K562 treated with DMSO at 1 percent for 4 hours (cell line): Measurements from ENCODE around the gene EDRF1. TPM values are rescaled to one million over a fixed set of nuclear protein-coding genes. Genes with fewer than 3 reads are reported as not detected.

ENCODE experiments used
- total RNA-seq: library from RNA; unstranded; fragments of 300-600 nt; gene quantifications from 2 replicates; pipeline ENCODE4 v1.2.3, GENCODE V29; 2022; ENCODE audit not compliant: insufficient read depth

EDRF1 gene, protein sequence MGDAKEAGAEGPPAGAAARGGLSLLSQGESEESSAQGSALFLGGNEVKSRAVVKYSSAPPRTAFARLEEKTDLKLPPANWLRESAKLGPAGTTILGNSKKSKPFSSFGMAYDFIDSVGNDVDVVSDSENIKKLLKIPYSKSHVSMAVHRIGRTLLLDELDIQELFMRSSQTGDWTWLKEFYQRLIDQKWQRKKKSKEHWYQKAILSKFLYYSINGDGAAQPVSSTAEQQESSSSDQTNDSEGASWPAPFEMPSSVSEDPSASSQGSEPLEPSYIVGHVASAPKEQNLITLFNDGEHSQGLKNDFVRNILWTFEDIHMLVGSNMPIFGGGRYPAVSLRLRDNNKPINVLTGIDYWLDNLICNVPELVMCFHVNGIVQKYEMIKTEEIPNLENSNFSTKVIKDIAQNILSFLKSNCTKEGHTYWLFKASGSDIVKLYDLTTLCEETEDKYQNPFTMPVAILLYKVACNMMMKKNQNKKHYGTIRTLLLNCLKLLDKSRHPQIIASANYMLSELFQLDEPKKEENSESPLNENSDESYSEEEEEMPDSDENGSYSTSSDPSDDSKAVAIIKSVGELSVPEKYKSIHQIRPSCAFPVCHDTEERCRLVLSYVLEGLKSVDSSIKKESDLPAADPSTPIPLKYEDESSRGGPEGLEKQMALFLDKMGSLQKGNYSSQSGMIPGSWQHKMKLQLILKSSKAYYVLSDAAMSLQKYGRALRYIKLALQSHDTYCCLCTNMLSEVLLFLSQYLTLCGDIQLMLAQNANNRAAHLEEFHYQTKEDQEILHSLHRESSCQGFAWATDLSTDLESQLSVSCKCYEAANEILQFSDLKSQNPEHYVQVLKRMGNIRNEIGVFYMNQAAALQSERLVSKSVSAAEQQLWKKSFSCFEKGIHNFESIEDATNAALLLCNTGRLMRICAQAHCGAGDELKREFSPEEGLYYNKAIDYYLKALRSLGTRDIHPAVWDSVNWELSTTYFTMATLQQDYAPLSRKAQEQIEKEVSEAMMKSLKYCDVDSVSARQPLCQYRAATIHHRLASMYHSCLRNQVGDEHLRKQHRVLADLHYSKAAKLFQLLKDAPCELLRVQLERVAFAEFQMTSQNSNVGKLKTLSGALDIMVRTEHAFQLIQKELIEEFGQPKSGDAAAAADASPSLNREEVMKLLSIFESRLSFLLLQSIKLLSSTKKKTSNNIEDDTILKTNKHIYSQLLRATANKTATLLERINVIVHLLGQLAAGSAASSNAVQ
- total RNA-seq: 14.2 and 15.5 TPM in 2 replicates

DNA sequence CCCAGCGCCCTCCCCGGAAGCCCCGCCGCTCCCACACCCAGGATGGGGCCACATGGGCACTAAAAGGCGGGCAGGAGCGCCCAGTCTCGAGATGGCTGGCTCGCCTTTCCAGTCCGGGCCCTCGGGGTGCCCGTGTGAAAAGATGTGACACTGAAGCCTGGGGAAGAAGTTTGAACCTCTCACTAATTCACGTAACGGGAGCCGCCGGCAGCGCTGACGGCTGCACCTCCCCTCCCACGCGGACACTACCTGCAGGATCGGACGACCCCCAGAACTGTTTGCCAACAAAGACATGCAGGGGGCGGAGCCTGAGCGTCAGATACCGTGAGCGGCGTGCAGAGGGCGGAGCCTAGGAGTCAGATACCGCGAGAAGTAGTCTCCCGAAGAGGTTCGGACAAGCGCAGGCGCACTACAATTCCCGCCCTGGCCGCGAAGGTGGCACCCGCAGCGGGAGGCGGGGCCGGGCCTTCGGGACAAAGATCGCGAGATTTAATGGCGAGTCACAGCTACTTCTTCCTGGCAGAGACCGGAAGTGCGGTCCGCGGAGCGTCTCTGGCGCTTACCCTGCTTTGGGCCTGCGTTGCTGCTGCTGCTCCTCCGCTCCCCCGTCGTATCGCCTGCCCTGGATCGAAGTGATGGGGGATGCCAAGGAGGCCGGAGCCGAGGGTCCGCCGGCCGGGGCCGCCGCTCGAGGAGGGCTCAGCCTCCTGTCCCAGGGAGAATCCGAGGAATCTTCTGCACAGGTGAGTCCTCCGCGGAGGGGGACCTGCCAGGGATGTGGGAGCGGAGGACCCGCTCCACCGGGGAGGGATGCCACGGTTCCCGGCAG lies at the start of gene EDRF1:
EDRF1 (plus strand) TSS at position 537 of the 829 bp plus-strand sequence; CDS start at position 636, 99 bp downstream.

DNA sequence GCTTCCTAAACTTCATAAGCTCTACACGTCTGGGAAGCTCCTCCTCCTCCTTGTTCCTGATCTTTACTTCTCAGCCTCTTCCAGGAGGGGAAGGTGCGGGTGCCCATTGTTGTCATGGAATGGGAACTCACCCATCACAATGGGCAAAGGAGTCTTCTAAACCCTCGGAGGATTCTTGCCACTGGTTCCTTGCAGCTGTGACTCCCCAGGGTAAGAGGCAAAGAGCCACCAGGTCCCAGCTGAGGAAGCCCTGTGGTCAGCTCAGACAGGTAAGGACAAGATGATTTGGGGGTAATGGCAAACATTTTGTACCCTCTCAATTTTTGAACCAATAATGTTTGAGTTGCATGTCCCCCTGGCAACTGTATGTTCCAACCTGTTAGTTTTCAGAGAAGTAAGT lies 36.4 kb upstream of the EDRF1 start, which contains the start of gene TEX36:
TEX36 (minus strand) TSS at position 101 of the 400 bp plus-strand sequence. CDS start 174 bp downstream, outside the sequence.

DNA sequence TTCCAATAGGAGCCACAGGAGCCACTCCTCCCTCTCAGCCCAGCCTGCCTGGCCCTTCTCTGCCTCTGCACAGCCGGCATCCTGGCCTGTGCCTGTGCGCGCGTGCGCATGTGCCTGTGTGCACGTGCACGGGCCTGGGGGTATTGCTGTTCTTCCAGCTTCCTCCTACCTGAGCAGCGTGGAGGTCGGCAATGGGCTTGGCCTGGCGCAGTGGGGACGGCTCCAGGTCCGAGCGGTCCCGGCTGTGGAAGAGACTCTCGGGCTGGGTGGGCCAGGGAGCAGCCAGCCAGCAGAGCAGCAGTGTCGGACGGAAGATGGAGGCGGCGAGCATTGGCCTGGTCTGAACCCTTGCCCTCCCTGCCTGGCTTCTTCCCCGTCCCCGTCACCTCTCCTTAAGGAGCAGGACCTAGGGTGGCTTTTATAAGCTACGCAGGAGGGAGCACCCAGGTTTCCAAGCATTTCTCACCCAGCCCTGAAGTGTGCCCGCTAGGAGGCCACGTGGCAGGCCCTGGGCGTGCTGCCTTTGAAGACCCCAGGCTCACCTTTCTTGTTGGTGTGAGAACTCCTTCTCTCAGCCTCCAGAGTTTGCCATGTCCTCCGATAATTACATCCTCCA lies 56.1 kb downstream of the EDRF1 start, which contains the start of gene MMP21:
MMP21 (minus strand) TSS at position 331 of the 616 bp plus-strand sequence; CDS start at position 331, 0 bp downstream.

Other genes with a start within 250 kb of the EDRF1 start
- not detected in 2 replicates for gene TEX36, start 36.5 kb upstream of the EDRF1 start, total RNA-seq
- gene MMP21, start 56.1 kb downstream of the EDRF1 start, total RNA-seq: not detected in 2 replicates
- gene UROS, start 103.5 kb downstream of the EDRF1 start, total RNA-seq: 17.8 and 33.3 TPM in 2 replicates
- gene BCCIP, start 103.8 kb downstream of the EDRF1 start, total RNA-seq: 33.6 and 42.1 TPM in 2 replicates
- 12.8 and 13.0 TPM in 2 replicates for gene DHX32, start 161.6 kb downstream of the EDRF1 start, total RNA-seq
- not detected in 2 replicates for gene FANK1, start 176.9 kb downstream of the EDRF1 start, total RNA-seq